ENCODE measurements around the gene HBG2. TPM values are rescaled to one million over a fixed set of nuclear protein-coding genes. Genes with fewer than 3 reads are reported as not detected.
"Not testable (repeated sequence)": the region's sequence is repeated elsewhere in the genome, so short reads cannot be mapped to it uniquely, and the experiment has no call there.

The HBG2 gene
- total and polyA plus RNA-seq, 2 of the 13 experiments (the other 11 are each of a cell fraction or from before 2014, with no cell fraction given), result not detected

GRCh38 chr11:5253440-5253839 is 1.1 kb downstream of the HBG2 start:
- H3K36me3 ChIP-seq (replicated peaks in 1 of 2; ENCODE audit: control insufficient read depth in 1 of 2, insufficient read depth in 2 of 2, low read length in 2 of 2); H3K27me3 ChIP-seq (ENCODE audit: control insufficient read depth in 1 of 2, insufficient read depth in 2 of 2, low read length in 2 of 2); H3K9ac ChIP-seq (ENCODE audit: insufficient read depth, low read depth, low read length); CTCF ChIA-PET (ENCODE audit: low intra/inter-chr PET ratio, low total read pairs); H3K4me3 ChIP-seq (replicated peaks in 1 of 3; ENCODE audit: insufficient read depth in 1 of 3, low read depth in 2 of 3, low read length in 3 of 3); H3K4me1 ChIP-seq (ENCODE audit: insufficient read depth, low read length); H3K27ac ChIP-seq (ENCODE audit: extremely low read length, insufficient read depth, low read length); BruUV-seq (replicated peaks); ATAC-seq; DNase-seq (ENCODE audit: low spot score); POLR2A ChIA-PET; H3K4me2 ChIP-seq (ENCODE audit: low read depth, low read length); H3K9me3 ChIP-seq (ENCODE audit: low read length); H2AFZ ChIP-seq (ENCODE audit: low read length); FAIRE-seq; intact Hi-C loops (cut with micrococcal nuclease; ENCODE audit: unreplicated experiment); in situ Hi-C loops (cut with HindIII; ENCODE audit: extremely low pct_ligation_motif_present, low pct_unique_long_range_greater_than_20kb); H3K79me2 ChIP-seq (ENCODE audit: insufficient read depth, low read length); H4K20me1 ChIP-seq (ENCODE audit: insufficient read depth, low read length): not testable (repeated sequence)
- WGBS (ENCODE audit: low lambda C conversion rate), result 14% methylated on average over 5 of the region's 5 CpGs

GRCh38 chr11:5252919-5253265 is 1.7 kb downstream of the HBG2 start:
- H4K20me1 ChIP-seq (ENCODE audit: insufficient read depth, low read length), result no peaks in the 10 kb centered on the region
- intact Hi-C loops (cut with micrococcal nuclease; ENCODE audit: unreplicated experiment), result no loop called here
- H2AFZ ChIP-seq (ENCODE audit: low read length), result no peak overlapping the region
- ChIA-PET CTCF (ENCODE audit: low intra/inter-chr PET ratio, low total read pairs) (no interaction called here), POLR2A (no interaction called here)
- H3K4me2 ChIP-seq (ENCODE audit: low read depth, low read length), result no peak overlapping the region
- DNase-seq (ENCODE audit: low spot score) (no peak), FAIRE-seq (no peak), ATAC-seq (no peak)
- no peaks in the 10 kb centered on the region for H3K9me3 ChIP-seq (ENCODE audit: low read length)
- no peak overlapping the region for H3K4me3 ChIP-seq (replicated peaks in 1 of 3; ENCODE audit: insufficient read depth in 1 of 3, low read depth in 2 of 3, low read length in 3 of 3)
- no TSS peak for BruUV-seq (replicated peaks)
- WGBS (ENCODE audit: low lambda C conversion rate), result 0% methylated on average over 1 of the region's 1 CpG
- H3K9ac ChIP-seq (ENCODE audit: insufficient read depth, low read depth, low read length), result no peak overlapping the region
- H3K4me1 ChIP-seq (ENCODE audit: insufficient read depth, low read length), result no peaks in the 10 kb centered on the region
- peaks cover 0 to 2% of the 10 kb centered on the region in 2 experiments; a peak in 2 of 5 replicates for H3K27me3 ChIP-seq (ENCODE audit: control insufficient read depth in 1 of 2, insufficient read depth in 2 of 2, low read length in 2 of 2)
- H3K27ac ChIP-seq (ENCODE audit: extremely low read length, insufficient read depth, low read length), result no peak overlapping the region
- in situ Hi-C loops (cut with HindIII; ENCODE audit: extremely low pct_ligation_motif_present, low pct_unique_long_range_greater_than_20kb), result no loop called here
- TF ChIP-seq CTCF (CRISPR knock-in tag; IDR thresholded peaks at IDR 0.05) (no peak), RERE (CRISPR knock-in tag; IDR thresholded peaks at IDR 0.05; ENCODE audit: low read depth) (no peak), PHF21A (CRISPR knock-in tag; IDR thresholded peaks at IDR 0.05) (no peak), TBP (CRISPR knock-in tag; IDR thresholded peaks at IDR 0.05) (no peak)
- no peaks in the 10 kb centered on the region for H3K79me2 ChIP-seq (ENCODE audit: insufficient read depth, low read length)
- no peaks in the 10 kb centered on the region for H3K36me3 ChIP-seq (replicated peaks in 1 of 2; ENCODE audit: control insufficient read depth in 1 of 2, insufficient read depth in 2 of 2, low read length in 2 of 2)
